GM23338 (cell line): ENCODE measurements around the gene TRMT2A. TPM values are rescaled to one million over a fixed set of nuclear protein-coding genes. Genes with fewer than 3 reads are reported as not detected.

Experiments used
- ATAC-seq: fragments of 200-7000 bp; cut with Tn5 transposase; 3 replicates; pipeline ENCODE4 v1.9.1; 2020
- DNase-seq: peaks from one replicate; pipeline ENCODE4 v3.0.0-alpha.2; 2015; ENCODE audit warnings: low spot score
- H2AFZ ChIP-seq: fragments of 200-600 bp; sonication (generic); 2 replicates; pipeline ENCODE4 v1.8.0; 2016; ENCODE audit warnings: antibody characterized with exemption, mild to moderate bottlenecking, moderate library complexity
- H3F3A ChIP-seq: fragments of 200-600 bp; sonication (generic); replicated peaks from 2 replicates; pipeline ENCODE4 v1.8.0; 2017; ENCODE audit warnings: antibody characterized with exemption, mixed run types, low read depth
- H3K27ac ChIP-seq: fragments of 200-600 bp; sonication (generic); 2 replicates; pipeline ENCODE4 v1.6.1; 2016; ENCODE audit warnings: low read depth
- H3K27me3 ChIP-seq: fragments of 200-600 bp; sonication (generic); 2 replicates; pipeline ENCODE4 v1.8.0; 2016; ENCODE audit warnings: mild to moderate bottlenecking, mixed run types, moderate library complexity; ENCODE audit not compliant: insufficient read depth
- H3K36me3 ChIP-seq: fragments of 200-600 bp; sonication (generic); 2 replicates; pipeline ENCODE4 v1.8.0; 2016; ENCODE audit warnings: mild to moderate bottlenecking; ENCODE audit not compliant: insufficient read depth
- H3K4me1 ChIP-seq: fragments of 200-600 bp; sonication (generic); 2 replicates; pipeline ENCODE4 v1.8.0; 2016; ENCODE audit warnings: mild to moderate bottlenecking, moderate library complexity; ENCODE audit not compliant: insufficient read depth
- H3K4me2 ChIP-seq: fragments of 200-600 bp; sonication (generic); 2 replicates; pipeline ENCODE4 v1.7.1; 2017; ENCODE audit warnings: mixed run types
- H3K4me3 ChIP-seq: fragments of 200-600 bp; sonication (generic); 2 replicates; pipeline ENCODE4 v1.6.1; 2016; ENCODE audit warnings: mixed run types
- H3K79me2 ChIP-seq: fragments of 200-600 bp; sonication (generic); replicated peaks from 2 replicates; pipeline ENCODE4 v1.8.0; 2017; ENCODE audit warnings: mild to moderate bottlenecking; ENCODE audit not compliant: insufficient read depth
- H3K9me2 ChIP-seq: fragments of 200-600 bp; sonication (generic); 2 replicates; pipeline ENCODE4 v1.8.0; 2017; ENCODE audit not compliant: insufficient read depth
- H4K20me1 ChIP-seq: fragments of 200-600 bp; sonication (generic); replicated peaks from 2 replicates; pipeline ENCODE4 v1.8.0; 2017; ENCODE audit warnings: mild to moderate bottlenecking; ENCODE audit not compliant: insufficient read depth
- H3K27ac Mint-ChIP-seq: 2 replicates; pipeline ENCODE4 v1.8.0; 2020; ENCODE audit warnings: inconsistent platforms, mild to moderate bottlenecking, moderate library complexity, mixed read lengths
- H3K27me3 Mint-ChIP-seq: 3 replicates; pipeline ENCODE4 v1.8.0; 2022; ENCODE audit warnings: low read depth, mild to moderate bottlenecking, moderate library complexity, mixed read lengths, inconsistent platforms; ENCODE audit not compliant: insufficient read depth, poor library complexity
- H3K36me3 Mint-ChIP-seq: 3 replicates; pipeline ENCODE4 v1.8.0; 2021; ENCODE audit warnings: low read depth, mild to moderate bottlenecking, inconsistent platforms, moderate library complexity, mixed read lengths
- H3K4me1 Mint-ChIP-seq: 3 replicates; pipeline ENCODE4 v1.8.0; 2020; ENCODE audit warnings: mild to moderate bottlenecking, inconsistent platforms, mixed read lengths
- H3K4me3 Mint-ChIP-seq: 3 replicates; pipeline ENCODE4 v1.8.0; 2021; ENCODE audit warnings: moderate library complexity, mild to moderate bottlenecking, inconsistent platforms, mixed read lengths
- H3K9me3 Mint-ChIP-seq: 3 replicates; pipeline ENCODE4 v1.8.0; 2020; ENCODE audit warnings: moderate library complexity, mild to moderate bottlenecking, inconsistent platforms, mixed read lengths
- CREB1 ChIP-seq: fragments of 250-450 bp; sonication (Bioruptor Pico); IDR thresholded peaks from 2 replicates; pipeline ENCODE4 v1.5.0; 2020; ENCODE audit warnings: low read depth, mild to moderate bottlenecking, moderate library complexity
- EZH2 ChIP-seq: fragments of 200-600 bp; sonication (generic); IDR thresholded peaks from one replicate; pipeline ENCODE4 v1.8.0; 2017; ENCODE audit warnings: antibody characterized with exemption, mild to moderate bottlenecking, low read depth; ENCODE audit not compliant: unreplicated experiment
- EZH2phosphoT487 ChIP-seq: fragments of 200-600 bp; sonication (generic); IDR thresholded peaks from one replicate; pipeline ENCODE4 v1.8.1; 2018; ENCODE audit warnings: antibody characterized with exemption; ENCODE audit not compliant: unreplicated experiment
- NANOG ChIP-seq: IDR thresholded peaks from 2 replicates; pipeline ENCODE4 v1.6.1; 2016; ENCODE audit warnings: antibody characterized with exemption, borderline replicate concordance
- POLR2AphosphoS5 ChIP-seq: IDR thresholded peaks from 2 replicates; pipeline ENCODE4 v1.6.1; 2016; ENCODE audit warnings: antibody characterized with exemption, low read depth
- STAT1 ChIP-seq: IDR thresholded peaks from one replicate; pipeline ENCODE4 v1.6.1; 2016; ENCODE audit warnings: antibody characterized with exemption; ENCODE audit not compliant: unreplicated experiment
- ZNF114 ChIP-seq: fragments of 250-450 bp; sonication (Bioruptor Pico); IDR thresholded peaks from 2 replicates; pipeline ENCODE4 v1.5.0; 2020; ENCODE audit warnings: mild to moderate bottlenecking, moderate library complexity
- polyA plus RNA-seq: library from polyadenylated mRNA; unstranded; fragments of >200 nt; fragmentation: Nextera tagmentation; extraction: Ambion mirVana; gene quantifications from 2 replicates; pipeline ENCODE4 v1.2.1, GENCODE V29; 2016
- total RNA-seq: library from RNA; depleted of rRNA; stranded (reverse); fragments of >200 nt; shearing (Covaris generic); gene quantifications from 2 replicates; pipeline ENCODE4 v1.2.3, GENCODE V29; 2014
- TF ChIP-seq, protein P1 (sequence below), 2 experiments: fragments of 200-600 bp in 1 of 2; sonication (generic) in 1 of 2; conservative IDR thresholded peaks; 2 replicates each; pipeline versions ENCODE4 v1.5.1 to v1.6.1; 2016 to 2017; ENCODE audit warnings: antibody characterized with exemption in 2 of 2, low read depth in 2 of 2, mild to moderate bottlenecking in 2 of 2, moderate library complexity in 1 of 2
- TF ChIP-seq, protein P2 (sequence below): fragments of 250-450 bp; sonication (Bioruptor Pico); IDR thresholded peaks from 2 replicates; pipeline ENCODE4 v1.5.0; 2020; ENCODE audit warnings: mild to moderate bottlenecking, moderate library complexity
- TF ChIP-seq, protein P3 (sequence below): IDR thresholded peaks from 2 replicates; pipeline ENCODE4 v1.6.1; 2016; ENCODE audit warnings: antibody characterized with exemption

Gene TRMT2A
- total and polyA plus RNA-seq, 2 experiments from 2014 or later, result 41.3 to 61.3 TPM

DNA sequence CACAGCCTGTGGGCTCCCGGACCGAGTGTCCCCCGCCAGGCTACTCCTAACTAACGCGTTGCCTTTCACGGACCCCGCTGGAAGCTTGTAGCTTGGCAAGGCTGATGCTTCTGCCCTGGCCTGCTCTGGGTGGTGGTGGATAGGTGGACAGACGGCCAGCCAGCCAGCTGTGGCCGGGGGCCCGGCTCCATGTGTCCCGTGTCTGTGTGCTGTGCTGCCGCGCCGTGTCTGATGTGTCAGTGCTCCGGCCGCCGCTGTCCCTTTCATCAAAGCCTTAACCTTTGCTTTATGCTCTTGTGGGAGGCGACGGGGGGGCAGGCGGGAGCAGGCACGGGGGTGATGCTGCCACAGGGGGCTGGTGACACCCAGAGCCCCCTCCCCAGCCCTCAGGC is 28.8 kb upstream of the TRMT2A start:
- no peak for DNase-seq
- Histone ChIP-seq H3K27ac (no peak overlapping the region), H3K79me2 (no peaks in the 10 kb centered on the region), H3K36me3 (no peaks in the 10 kb centered on the region), H3K4me3 (no peak overlapping the region), H3K4me2 (no peak overlapping the region), H3K4me1 (no peaks in the 10 kb centered on the region), H2AFZ (no peak overlapping the region), H3K27me3 (no peaks in the 10 kb centered on the region), H4K20me1 (no peaks in the 10 kb centered on the region), H3K9me2 (no peaks in the 10 kb centered on the region), H3F3A (no peaks in the 10 kb centered on the region)
- H3K4me3 Mint-ChIP-seq, result no peak overlapping the region
- H3K9me3 Mint-ChIP-seq, result no peaks in the 10 kb centered on the region
- no peaks in the 10 kb centered on the region for H3K27me3 Mint-ChIP-seq
- ATAC-seq, result no peak
- H3K27ac Mint-ChIP-seq, result no peak overlapping the region
- no peaks in the 10 kb centered on the region for H3K4me1 Mint-ChIP-seq
- H3K36me3 Mint-ChIP-seq, result no peaks in the 10 kb centered on the region
- TF ChIP-seq, protein P1, sequence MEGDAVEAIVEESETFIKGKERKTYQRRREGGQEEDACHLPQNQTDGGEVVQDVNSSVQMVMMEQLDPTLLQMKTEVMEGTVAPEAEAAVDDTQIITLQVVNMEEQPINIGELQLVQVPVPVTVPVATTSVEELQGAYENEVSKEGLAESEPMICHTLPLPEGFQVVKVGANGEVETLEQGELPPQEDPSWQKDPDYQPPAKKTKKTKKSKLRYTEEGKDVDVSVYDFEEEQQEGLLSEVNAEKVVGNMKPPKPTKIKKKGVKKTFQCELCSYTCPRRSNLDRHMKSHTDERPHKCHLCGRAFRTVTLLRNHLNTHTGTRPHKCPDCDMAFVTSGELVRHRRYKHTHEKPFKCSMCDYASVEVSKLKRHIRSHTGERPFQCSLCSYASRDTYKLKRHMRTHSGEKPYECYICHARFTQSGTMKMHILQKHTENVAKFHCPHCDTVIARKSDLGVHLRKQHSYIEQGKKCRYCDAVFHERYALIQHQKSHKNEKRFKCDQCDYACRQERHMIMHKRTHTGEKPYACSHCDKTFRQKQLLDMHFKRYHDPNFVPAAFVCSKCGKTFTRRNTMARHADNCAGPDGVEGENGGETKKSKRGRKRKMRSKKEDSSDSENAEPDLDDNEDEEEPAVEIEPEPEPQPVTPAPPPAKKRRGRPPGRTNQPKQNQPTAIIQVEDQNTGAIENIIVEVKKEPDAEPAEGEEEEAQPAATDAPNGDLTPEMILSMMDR (conservative IDR thresholded peaks at IDR 0.05; ENCODE audit: low read depth in 2 of 2), result no peak
- TF ChIP-seq CREB1 (no peak), STAT1 (no peak), ZNF114 (no peak), POLR2AphosphoS5 (no peak), EZH2phosphoT487 (no peak), NANOG (no peak), EZH2 (no peak)
- TF ChIP-seq, protein P2, sequence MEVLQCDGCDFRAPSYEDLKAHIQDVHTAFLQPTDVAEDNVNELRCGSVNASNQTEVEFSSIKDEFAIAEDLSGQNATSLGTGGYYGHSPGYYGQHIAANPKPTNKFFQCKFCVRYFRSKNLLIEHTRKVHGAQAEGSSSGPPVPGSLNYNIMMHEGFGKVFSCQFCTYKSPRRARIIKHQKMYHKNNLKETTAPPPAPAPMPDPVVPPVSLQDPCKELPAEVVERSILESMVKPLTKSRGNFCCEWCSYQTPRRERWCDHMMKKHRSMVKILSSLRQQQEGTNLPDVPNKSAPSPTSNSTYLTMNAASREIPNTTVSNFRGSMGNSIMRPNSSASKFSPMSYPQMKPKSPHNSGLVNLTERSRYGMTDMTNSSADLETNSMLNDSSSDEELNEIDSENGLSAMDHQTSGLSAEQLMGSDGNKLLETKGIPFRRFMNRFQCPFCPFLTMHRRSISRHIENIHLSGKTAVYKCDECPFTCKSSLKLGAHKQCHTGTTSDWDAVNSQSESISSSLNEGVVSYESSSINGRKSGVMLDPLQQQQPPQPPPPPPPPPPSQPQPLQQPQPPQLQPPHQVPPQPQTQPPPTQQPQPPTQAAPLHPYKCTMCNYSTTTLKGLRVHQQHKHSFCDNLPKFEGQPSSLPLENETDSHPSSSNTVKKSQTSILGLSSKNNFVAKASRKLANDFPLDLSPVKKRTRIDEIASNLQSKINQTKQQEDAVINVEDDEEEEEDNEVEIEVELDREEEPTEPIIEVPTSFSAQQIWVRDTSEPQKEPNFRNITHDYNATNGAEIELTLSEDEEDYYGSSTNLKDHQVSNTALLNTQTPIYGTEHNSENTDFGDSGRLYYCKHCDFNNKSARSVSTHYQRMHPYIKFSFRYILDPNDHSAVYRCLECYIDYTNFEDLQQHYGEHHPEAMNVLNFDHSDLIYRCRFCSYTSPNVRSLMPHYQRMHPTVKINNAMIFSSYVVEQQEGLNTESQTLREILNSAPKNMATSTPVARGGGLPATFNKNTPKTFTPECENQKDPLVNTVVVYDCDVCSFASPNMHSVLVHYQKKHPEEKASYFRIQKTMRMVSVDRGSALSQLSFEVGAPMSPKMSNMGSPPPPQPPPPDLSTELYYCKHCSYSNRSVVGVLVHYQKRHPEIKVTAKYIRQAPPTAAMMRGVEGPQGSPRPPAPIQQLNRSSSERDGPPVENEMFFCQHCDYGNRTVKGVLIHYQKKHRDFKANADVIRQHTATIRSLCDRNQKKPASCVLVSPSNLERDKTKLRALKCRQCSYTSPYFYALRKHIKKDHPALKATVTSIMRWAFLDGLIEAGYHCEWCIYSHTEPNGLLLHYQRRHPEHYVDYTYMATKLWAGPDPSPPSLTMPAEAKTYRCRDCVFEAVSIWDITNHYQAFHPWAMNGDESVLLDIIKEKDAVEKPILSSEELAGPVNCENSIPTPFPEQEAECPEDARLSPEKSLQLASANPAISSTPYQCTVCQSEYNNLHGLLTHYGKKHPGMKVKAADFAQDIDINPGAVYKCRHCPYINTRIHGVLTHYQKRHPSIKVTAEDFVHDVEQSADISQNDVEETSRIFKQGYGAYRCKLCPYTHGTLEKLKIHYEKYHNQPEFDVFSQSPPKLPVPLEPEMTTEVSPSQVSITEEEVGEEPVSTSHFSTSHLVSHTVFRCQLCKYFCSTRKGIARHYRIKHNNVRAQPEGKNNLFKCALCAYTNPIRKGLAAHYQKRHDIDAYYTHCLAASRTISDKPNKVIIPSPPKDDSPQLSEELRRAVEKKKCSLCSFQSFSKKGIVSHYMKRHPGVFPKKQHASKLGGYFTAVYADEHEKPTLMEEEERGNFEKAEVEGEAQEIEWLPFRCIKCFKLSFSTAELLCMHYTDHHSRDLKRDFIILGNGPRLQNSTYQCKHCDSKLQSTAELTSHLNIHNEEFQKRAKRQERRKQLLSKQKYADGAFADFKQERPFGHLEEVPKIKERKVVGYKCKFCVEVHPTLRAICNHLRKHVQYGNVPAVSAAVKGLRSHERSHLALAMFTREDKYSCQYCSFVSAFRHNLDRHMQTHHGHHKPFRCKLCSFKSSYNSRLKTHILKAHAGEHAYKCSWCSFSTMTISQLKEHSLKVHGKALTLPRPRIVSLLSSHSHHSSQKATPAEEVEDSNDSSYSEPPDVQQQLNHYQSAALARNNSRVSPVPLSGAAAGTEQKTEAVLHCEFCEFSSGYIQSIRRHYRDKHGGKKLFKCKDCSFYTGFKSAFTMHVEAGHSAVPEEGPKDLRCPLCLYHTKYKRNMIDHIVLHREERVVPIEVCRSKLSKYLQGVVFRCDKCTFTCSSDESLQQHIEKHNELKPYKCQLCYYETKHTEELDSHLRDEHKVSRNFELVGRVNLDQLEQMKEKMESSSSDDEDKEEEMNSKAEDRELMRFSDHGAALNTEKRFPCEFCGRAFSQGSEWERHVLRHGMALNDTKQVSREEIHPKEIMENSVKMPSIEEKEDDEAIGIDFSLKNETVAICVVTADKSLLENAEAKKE (CRISPR knock-in tag), result no peak
- TF ChIP-seq, protein P3, sequence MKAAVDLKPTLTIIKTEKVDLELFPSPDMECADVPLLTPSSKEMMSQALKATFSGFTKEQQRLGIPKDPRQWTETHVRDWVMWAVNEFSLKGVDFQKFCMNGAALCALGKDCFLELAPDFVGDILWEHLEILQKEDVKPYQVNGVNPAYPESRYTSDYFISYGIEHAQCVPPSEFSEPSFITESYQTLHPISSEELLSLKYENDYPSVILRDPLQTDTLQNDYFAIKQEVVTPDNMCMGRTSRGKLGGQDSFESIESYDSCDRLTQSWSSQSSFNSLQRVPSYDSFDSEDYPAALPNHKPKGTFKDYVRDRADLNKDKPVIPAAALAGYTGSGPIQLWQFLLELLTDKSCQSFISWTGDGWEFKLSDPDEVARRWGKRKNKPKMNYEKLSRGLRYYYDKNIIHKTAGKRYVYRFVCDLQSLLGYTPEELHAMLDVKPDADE, result no peak
